Smooth muscle cell (in vitro differentiated cells): ENCODE measurements around the gene BNC2. TPM values are rescaled to one million over a fixed set of nuclear protein-coding genes. Genes with fewer than 3 reads are reported as not detected.
A peak's percentile ranks its signal among the peaks of the same experiment; 100 is the strongest.

ENCODE experiments used
- DNase-seq: peaks from one replicate; lab custom pipeline; 2025; ENCODE audit not compliant: unreplicated experiment; lab: John Stamatoyannopoulos, UW
- H2AFZ ChIP-seq: fragments of 200-600 bp; sonication (generic); 2 replicates; pipeline ENCODE4 v1.6.0; 2016; ENCODE audit warnings: antibody characterized with exemption, low read depth, mild to moderate bottlenecking
- H3F3A ChIP-seq: fragments of 200-600 bp; sonication (generic); 2 replicates; pipeline ENCODE4 v1.6.0; 2017; ENCODE audit warnings: antibody characterized with exemption, low read depth
- H3K27ac ChIP-seq: fragments of 200-600 bp; sonication (generic); 2 replicates; pipeline ENCODE4 v1.5.1; 2016; ENCODE audit warnings: low read depth, mild to moderate bottlenecking
- H3K27me3 ChIP-seq: fragments of 200-600 bp; sonication (generic); 2 replicates; pipeline ENCODE4 v1.6.1; 2016; ENCODE audit warnings: low read depth, mild to moderate bottlenecking
- H3K36me3 ChIP-seq: fragments of 200-600 bp; sonication (generic); 2 replicates; pipeline ENCODE4 v1.5.1; 2016; ENCODE audit warnings: low read depth
- H3K4me1 ChIP-seq: fragments of 200-600 bp; sonication (generic); 2 replicates; pipeline ENCODE4 v1.5.1; 2016; ENCODE audit warnings: low read depth
- H3K4me2 ChIP-seq: fragments of 200-600 bp; sonication (generic); 2 replicates; pipeline ENCODE4 v1.6.0; 2016; ENCODE audit warnings: mild to moderate bottlenecking
- H3K4me3 ChIP-seq: fragments of 200-600 bp; sonication (generic); 2 replicates; pipeline ENCODE4 v1.5.1; 2016; ENCODE audit warnings: mild to moderate bottlenecking
- H3K79me2 ChIP-seq: fragments of 200-600 bp; sonication (generic); 2 replicates; pipeline ENCODE4 v1.6.0; 2016; ENCODE audit warnings: low read depth, mild to moderate bottlenecking
- H3K9ac ChIP-seq: fragments of 200-600 bp; sonication (generic); 2 replicates; pipeline ENCODE4 v1.6.0; 2016; ENCODE audit warnings: low read depth
- H3K9me3 ChIP-seq: fragments of 200-600 bp; sonication (generic); replicated peaks from 2 replicates; pipeline ENCODE4 v1.5.1; 2016; ENCODE audit warnings: low read depth
- H4K20me1 ChIP-seq: fragments of 200-600 bp; sonication (generic); 2 replicates; pipeline ENCODE4 v1.6.0; 2016; ENCODE audit warnings: low read depth
- CTCF ChIP-seq: fragments of 200-600 bp; sonication (generic); IDR thresholded peaks from 2 replicates; pipeline ENCODE4 v1.5.1; 2017; ENCODE audit warnings: borderline replicate concordance, mild to moderate bottlenecking, antibody characterized with exemption; ENCODE audit not compliant: insufficient read depth, poor library complexity, severe bottlenecking
- WGBS: methylation state at CpG from one replicate; pipeline ENCODE4 v1.1.7; 2016; ENCODE audit warnings: low lambda C conversion rate; 5-methylcytosine and 5-hydroxymethylcytosine counted together
- polyA plus RNA-seq: library from polyadenylated mRNA; unstranded; fragments of >200 nt; fragmentation: Nextera tagmentation; extraction: Ambion mirVana; gene quantifications from 2 replicates; pipeline ENCODE4 v1.2.1, GENCODE V29; 2016
- total RNA-seq: library from RNA; depleted of rRNA; stranded (reverse); fragments of >200 nt; gene quantifications from 2 replicates; pipeline ENCODE4 v1.2.3, GENCODE V29; 2014

Gene BNC2
- total and polyA plus RNA-seq, 2 experiments from 2014 or later = 11.6 to 13.5 TPM

DNA sequence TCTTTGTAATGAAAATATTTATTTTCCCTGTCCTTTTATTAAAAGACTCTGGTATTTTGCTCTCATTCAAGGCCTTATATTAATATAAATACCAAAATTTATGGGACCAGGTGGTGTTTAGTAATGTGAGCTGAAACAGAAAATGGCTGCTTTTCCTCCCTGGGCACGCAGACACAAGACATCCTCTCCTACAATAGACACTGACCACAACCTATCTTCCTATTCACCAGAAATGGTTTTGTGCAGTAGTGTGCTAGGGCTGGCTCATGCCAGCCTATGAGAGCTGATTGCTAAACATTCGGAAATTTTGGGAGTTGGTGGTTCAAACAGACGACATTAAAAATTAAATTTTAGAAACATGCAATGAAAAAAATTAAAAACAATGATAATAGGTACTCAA lies 338.2 kb downstream of the BNC2 start:
- TF ChIP-seq CTCF = no peak
- Histone ChIP-seq H2AFZ (no peak overlapping the region), H4K20me1 (no peaks in the 10 kb centered on the region), H3K79me2 (no peaks in the 10 kb centered on the region), H3K4me3 (no peak overlapping the region), H3K27me3 (no peaks in the 10 kb centered on the region), H3K36me3 (no peaks in the 10 kb centered on the region), H3K9me3 (no peaks in the 10 kb centered on the region), H3K4me1 (peaks cover 5% of the 10 kb centered on the region), H3K9ac (no peak overlapping the region), H3K27ac (peak overlapping the region; percentile 86), H3K4me2 (peak overlapping the region; percentile 32), H3F3A (no peaks in the 10 kb centered on the region)
- no peak for DNase-seq
- WGBS = 89% methylated on average over 3 of the region's 3 CpGs

DNA sequence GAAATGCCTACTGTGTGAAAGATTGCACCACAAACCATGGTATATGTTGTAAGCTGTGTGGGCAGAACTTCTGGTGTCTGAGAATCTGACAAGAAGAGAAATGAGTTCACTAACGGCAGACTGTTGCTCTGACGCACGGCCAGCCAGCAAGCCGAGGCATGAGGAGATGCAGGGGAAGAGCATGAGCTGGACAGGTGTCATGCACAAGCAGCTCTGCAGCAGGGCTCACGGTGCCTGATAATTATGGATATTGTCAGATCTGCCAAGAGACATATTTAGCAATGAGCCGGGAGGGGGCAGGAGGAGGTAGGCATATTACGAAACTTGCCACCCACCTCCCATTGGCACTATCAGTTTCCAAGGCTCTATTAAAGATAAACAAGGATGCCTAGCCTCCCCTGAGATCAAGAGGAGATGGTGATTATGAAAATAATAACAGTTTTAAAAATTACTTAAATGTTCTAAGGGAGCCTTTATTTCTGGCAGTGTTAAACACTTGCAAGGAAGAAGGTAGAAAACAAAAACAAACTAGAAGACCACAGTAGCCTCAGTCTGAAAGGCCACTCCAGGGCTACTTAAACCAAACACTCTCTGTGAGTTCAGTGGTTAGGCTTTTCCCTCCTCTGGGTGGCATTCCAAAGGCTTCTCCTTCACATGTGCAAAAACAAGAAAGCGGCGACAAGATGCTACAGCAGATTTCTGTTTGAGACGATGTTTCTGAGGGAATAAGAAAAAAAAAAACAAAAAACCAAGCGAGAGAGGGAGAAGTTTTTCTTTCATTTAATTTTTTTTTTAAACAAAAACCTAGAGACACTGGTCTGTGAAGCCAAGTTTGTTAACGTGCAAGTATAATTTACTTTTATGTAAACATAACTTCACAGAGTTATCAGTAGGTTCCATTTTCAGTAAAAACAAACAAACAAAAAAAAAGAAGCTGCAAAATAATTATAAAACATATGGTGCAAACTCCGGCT lies 339.5 kb downstream of the BNC2 start:
- Histone ChIP-seq H2AFZ (no peak overlapping the region), H3K4me3 (no peak overlapping the region), H3K27me3 (no peaks in the 10 kb centered on the region), H3F3A (no peaks in the 10 kb centered on the region), H3K4me2 (peak overlapping the region; percentile 8), H3K36me3 (no peaks in the 10 kb centered on the region), H3K9ac (no peak overlapping the region), H3K4me1 (peaks cover 5% of the 10 kb centered on the region), H4K20me1 (no peaks in the 10 kb centered on the region), H3K27ac (peak overlapping the region; percentile 65), H3K9me3 (no peaks in the 10 kb centered on the region), H3K79me2 (no peaks in the 10 kb centered on the region)
- no peak for DNase-seq
- WGBS = 61% methylated on average over 13 of the region's 13 CpGs
- TF ChIP-seq CTCF = no peak

- Histone ChIP-seq H3K36me3 (no peaks in the 10 kb centered on the region), H3K27me3 (no peaks in the 10 kb centered on the region), H3K9ac (no peak overlapping the region), H3K9me3 (no peaks in the 10 kb centered on the region), H3K4me3 (no peak overlapping the region), H3K4me1 (peaks cover 7% of the 10 kb centered on the region), H4K20me1 (no peaks in the 10 kb centered on the region), H3K4me2 (no peak overlapping the region), H3K79me2 (no peaks in the 10 kb centered on the region), H2AFZ (no peak overlapping the region), H3F3A (peaks cover 5% of the 10 kb centered on the region), H3K27ac (no peak overlapping the region)
- 92% methylated on average over 9 of the region's 9 CpGs for WGBS
- no peak for TF ChIP-seq CTCF
- DNase-seq = no peak
Measured at GRCh38 chr9:16527573-16527972, 342.9 kb downstream of the BNC2 start.
